Lung (tissue), 12 donors: ENCODE data around the gene HMX1. TPM values are rescaled to one million over a fixed set of nuclear protein-coding genes. Genes with fewer than 3 reads are reported as not detected.

ENCODE experiments used
- ATAC-seq: fragments of 200-7000 bp; cut with Tn5 transposase; one replicate; pipeline ENCODE4 v1.9.1; 2020; ENCODE audit warnings: moderate number of reproducible peaks; ENCODE audit not compliant: insufficient read depth, low FRiP score
- DNase-seq, 3 donors: peaks; one replicate each; pipeline ENCODE4 v3.0.0-alpha.2; 2013 to 2017
- H3K27ac ChIP-seq, 2 donors: one replicate each; pipeline ENCODE4 v1.5.1; 2013; ENCODE audit warnings: mild to moderate bottlenecking in 2 of 2, moderate library complexity in 2 of 2, control low read depth in 1 of 2, inconsistent platforms in 1 of 2, low read depth in 1 of 2, low read length in 1 of 2
- H3K27me3 ChIP-seq, 3 donors: one replicate each; pipeline ENCODE4 v1.5.1; 2013; ENCODE audit warnings: low read length in 2 of 3; ENCODE audit not compliant: control insufficient read depth in 3 of 3, insufficient read depth in 3 of 3
- H3K36me3 ChIP-seq, 4 donors: one replicate each; pipeline ENCODE4 v1.5.1; 2013; ENCODE audit warnings: low read length in 4 of 4, mild to moderate bottlenecking in 1 of 4, moderate library complexity in 1 of 4; ENCODE audit not compliant: control insufficient read depth in 4 of 4, insufficient read depth in 4 of 4
- H3K4me1 ChIP-seq, 5 donors: one replicate each; pipeline ENCODE4 v1.5.1; 2013; ENCODE audit warnings: low read length in 5 of 5, mild to moderate bottlenecking in 2 of 5, moderate library complexity in 1 of 5; ENCODE audit not compliant: control insufficient read depth in 5 of 5, insufficient read depth in 5 of 5
- H3K4me3 ChIP-seq: one replicate; pipeline ENCODE4 v1.5.1; 2013; ENCODE audit warnings: mild to moderate bottlenecking, control low read depth, moderate library complexity
- H3K9ac ChIP-seq, 2 donors: one replicate each; pipeline ENCODE4 v1.5.1; 2013; ENCODE audit warnings: low read length in 2 of 2, control low read depth in 1 of 2; ENCODE audit not compliant: insufficient read depth in 1 of 2
- H3K9me3 ChIP-seq, 4 donors: one replicate each; pipeline ENCODE4 v1.5.1; 2013; ENCODE audit warnings: low read length in 3 of 4, mild to moderate bottlenecking in 1 of 4, moderate library complexity in 1 of 4; ENCODE audit not compliant: control insufficient read depth in 4 of 4, insufficient read depth in 3 of 4
- WGBS, 2 donors: extraction: QIAGEN DNeasy Blood & Tissue Kit; methylation state at CpG; one replicate each; pipeline ENCODE4 v1.1.7; 2013; 5-methylcytosine and 5-hydroxymethylcytosine counted together
- polyA plus RNA-seq, 2 donors: library from polyadenylated mRNA; stranded (reverse); fragments of 200-250 nt; gene quantifications; one replicate each; pipeline ENCODE4 v1.2.1, GENCODE V29; 2013
- total RNA-seq, 2 donors: library from RNA; depleted of rRNA in 1 of 2; stranded (reverse); fragments of >200 nt in 1 of 2; gene quantifications; one replicate each; pipeline ENCODE4 v1.2.1, GENCODE V29; 2014 to 2021
- TF ChIP-seq, protein P1 (sequence below): IDR thresholded peaks from 2 replicates; pipeline ENCODE4 v1.5.1; 2012; ENCODE audit warnings: mild to moderate bottlenecking; ENCODE audit errors: control extremely low read depth, extremely low read depth
- donor health status: control.
- donor health status: control.
- donor health status: Bipolar disorder and iron deficiency.
- donor health status: healthy.
- donor health status: DM: yes; HTN: yes; CAD: no.

HMX1 gene
- total and polyA plus RNA-seq, 4 donors: not detected

DNA sequence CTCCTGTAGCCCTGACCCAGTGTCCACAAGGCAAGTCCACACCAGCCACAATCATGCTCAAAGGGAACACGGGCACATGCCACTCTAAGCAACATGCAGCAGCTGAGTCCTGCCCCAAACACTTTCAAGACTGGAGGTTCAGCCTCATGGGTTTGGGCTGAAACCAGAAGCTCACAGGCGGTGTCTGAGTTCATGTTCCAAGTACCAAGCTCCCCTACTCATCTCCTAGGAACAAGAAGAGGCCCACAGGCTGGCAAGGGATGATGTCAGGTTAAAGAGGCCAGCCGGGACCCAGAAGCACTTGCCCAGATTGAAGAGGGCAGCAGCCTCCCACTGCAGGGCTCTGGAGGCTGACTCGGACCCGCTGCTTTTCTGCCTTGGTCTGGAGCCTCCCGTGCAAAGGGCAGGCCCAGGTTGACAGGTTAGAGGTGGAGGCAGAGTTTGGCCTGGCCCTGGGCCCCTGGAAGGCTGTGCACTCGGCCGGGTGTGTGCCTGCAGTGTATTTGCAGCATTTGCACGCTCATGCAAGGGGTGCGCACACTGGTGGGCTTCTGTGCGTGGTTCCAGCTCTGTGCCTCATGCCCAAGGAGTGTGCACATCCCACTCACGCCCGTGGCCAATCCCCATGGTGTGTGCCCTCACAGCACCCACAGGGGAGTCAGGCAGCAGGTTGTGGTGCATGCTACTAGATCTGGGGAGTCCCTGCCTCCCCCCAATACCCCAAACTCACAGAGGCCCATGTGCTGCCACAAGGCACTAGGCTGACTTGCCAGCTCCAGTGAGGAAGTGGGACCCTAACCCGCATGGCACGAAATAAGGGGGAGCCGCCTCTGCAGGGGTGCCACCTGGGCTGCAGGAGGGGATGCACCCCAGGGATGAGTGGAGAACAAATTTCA is 2.4 kb downstream of the HMX1 start:
- Histone ChIP-seq H3K9ac (no peak overlapping the region), H3K27ac (no peak overlapping the region), H3K4me1 (peaks cover 0 to 8% (median 6%) of the 10 kb centered on the region in 5 donors), H3K27me3 (peaks cover 72 to 80% (median 76%) of the 10 kb centered on the region in 3 donors), H3K36me3 (no peaks in the 10 kb centered on the region), H3K4me3 (no peak overlapping the region), H3K9me3 (peaks cover 0 to 17% (median 0%) of the 10 kb centered on the region in 4 donors)
- 19 to 26% methylated on average over 15 to 16 of the region's 16 CpGs for WGBS, 2 donors
- DNase-seq (no peak), ATAC-seq (no peak)
- TF ChIP-seq, protein P1, sequence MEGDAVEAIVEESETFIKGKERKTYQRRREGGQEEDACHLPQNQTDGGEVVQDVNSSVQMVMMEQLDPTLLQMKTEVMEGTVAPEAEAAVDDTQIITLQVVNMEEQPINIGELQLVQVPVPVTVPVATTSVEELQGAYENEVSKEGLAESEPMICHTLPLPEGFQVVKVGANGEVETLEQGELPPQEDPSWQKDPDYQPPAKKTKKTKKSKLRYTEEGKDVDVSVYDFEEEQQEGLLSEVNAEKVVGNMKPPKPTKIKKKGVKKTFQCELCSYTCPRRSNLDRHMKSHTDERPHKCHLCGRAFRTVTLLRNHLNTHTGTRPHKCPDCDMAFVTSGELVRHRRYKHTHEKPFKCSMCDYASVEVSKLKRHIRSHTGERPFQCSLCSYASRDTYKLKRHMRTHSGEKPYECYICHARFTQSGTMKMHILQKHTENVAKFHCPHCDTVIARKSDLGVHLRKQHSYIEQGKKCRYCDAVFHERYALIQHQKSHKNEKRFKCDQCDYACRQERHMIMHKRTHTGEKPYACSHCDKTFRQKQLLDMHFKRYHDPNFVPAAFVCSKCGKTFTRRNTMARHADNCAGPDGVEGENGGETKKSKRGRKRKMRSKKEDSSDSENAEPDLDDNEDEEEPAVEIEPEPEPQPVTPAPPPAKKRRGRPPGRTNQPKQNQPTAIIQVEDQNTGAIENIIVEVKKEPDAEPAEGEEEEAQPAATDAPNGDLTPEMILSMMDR: no peak

DNA sequence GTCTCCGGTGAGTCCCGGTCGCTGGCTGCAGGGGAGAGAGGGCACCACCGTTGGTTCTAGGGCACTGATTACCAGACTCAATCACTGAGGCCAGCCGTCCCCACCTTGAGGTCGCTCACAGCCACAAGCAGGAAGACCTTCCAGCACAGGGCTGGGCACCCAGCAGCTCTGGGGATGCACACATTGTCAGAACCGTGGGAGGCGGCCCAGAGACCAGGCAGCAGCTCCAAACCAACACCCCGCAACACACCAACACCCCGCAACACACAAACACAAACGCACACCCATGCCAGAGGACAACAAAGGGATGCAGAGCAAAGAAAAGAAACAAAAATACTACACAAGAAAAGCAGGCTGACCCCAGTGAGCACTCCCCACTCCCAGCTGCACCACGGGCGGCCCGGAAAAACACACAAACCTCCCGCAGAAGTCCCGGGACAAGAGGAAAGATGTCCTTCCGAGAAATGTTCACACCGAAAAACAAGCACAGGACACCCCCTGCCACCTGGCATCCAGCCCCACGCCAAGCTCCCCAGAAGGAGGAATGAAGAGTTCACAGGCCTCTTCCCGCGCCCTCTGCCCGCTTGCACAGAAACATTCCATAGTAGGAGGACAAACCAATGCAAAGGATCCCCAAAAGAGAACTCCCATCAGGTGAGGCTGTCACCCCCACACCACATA is 3.2 kb downstream of the HMX1 start:
- Histone ChIP-seq H3K27me3 (peaks cover 72 to 80% (median 77%) of the 10 kb centered on the region in 3 donors), H3K27ac (no peak overlapping the region), H3K4me3 (no peak overlapping the region), H3K36me3 (no peaks in the 10 kb centered on the region), H3K9ac (no peak overlapping the region), H3K9me3 (peaks cover 0 to 18% (median 0%) of the 10 kb centered on the region in 4 donors), H3K4me1 (peaks cover 0 to 8% (median 6%) of the 10 kb centered on the region in 5 donors)
- ATAC-seq (no peak), DNase-seq (no peak)
- TF ChIP-seq, protein P1: no peak
- 12 to 16% methylated on average over 19 to 22 of the region's 22 CpGs for WGBS, 2 donors

DNA sequence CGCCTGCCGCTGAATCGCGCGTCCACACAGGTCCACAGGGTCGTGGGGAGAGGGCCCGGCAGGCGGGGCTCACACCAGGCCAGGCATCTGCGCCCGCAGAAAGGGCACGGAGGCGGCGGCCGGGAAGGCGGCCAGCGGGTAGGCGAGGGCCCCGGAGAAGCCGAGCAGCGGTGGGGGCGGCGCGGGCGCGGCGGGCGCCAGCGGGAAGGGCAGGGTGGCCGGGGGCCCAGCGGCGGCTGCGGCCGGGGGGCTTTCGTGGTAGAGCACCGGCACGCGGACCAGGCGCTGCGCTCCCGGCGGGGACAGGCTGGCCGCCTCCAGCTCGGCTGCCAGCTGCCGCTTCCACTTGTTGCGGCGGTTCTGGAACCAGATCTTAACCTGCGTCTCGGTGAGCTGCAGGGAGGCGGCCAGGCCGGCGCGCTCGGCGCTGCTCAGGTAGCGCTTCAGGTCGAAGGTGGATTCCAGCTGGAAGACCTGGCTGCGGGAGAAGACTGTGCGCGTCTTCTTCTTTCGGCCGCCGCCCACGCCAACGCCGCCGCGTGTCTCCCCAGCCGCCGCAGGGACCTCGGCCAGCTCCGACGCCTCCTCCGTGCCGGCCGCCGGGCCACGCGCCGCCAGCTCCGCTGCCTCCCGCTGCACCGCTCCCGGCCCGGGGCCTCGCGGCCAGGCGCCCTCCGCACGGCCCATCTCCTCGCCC is 3.9 kb downstream of the HMX1 start:
- no peak overlapping the region for H3K9ac ChIP-seq
- H3K9me3 ChIP-seq: peaks cover 0 to 18% (median 0%) of the 10 kb centered on the region in 4 donors
- H3K4me1 ChIP-seq: peaks cover 0 to 8% (median 6%) of the 10 kb centered on the region in 5 donors
- peaks cover 72 to 80% (median 73%) of the 10 kb centered on the region in 3 donors for H3K27me3 ChIP-seq
- TF ChIP-seq, protein P1: no peak
- no peak overlapping the region for H3K27ac ChIP-seq
- H3K4me3 ChIP-seq: no peak overlapping the region
- no peak for ATAC-seq
- no peak for DNase-seq
- H3K36me3 ChIP-seq: no peaks in the 10 kb centered on the region
- WGBS, 2 donors: 1 to 3% methylated on average over 40 to 90 of the region's 90 CpGs
